ENCODE data around the gene BDKRB2. TPM values are rescaled to one million over a fixed set of nuclear protein-coding genes. Genes with fewer than 3 reads are reported as not detected.

Gene BDKRB2
- total and polyA plus RNA-seq, 2 of the 4 experiments (the other 2 are of a cell fraction) = 60.9 to 73.1 TPM

DNA sequence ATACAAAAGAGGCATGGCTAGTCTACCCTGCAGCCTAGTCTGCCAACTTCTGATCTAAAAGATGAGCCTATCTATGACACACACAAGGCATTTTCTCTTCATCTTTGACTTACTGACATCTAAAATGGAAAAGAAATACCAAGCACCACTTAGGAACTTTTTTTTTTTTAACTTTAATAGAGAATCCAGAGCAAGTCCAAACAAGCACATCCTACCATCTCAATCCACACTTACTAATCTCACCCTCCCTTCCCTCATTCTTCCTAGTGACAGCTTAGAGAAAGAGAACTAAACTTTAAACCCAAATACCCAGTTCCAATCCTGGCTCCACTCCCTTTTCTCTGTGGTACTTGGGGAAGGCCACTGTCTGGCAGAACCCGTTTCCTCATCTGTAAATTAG, 83.2 kb downstream of the BDKRB2 start:
- no peak overlapping the region for H3K14ac ChIP-seq (replicated peaks; ENCODE audit: low read depth, low read length)
- intact Hi-C loops (cut with micrococcal nuclease) (loop anchor here (10.0 kb wide), 1 partner anchor 217 kb away; the partner anchor contains the start of gene PAPOLA), dilution Hi-C loops (cut with HindIII; ENCODE audit: low sequenced_read_pairs, unreplicated experiment) (no loop called here), in situ Hi-C loops (cut with MboI; ENCODE audit: low sequenced_read_pairs) (no loop called here)
- no peak for DNase-seq
- no peak overlapping the region for H3K9ac ChIP-seq (ENCODE audit: low read depth, low read length)
- BruUV-seq (replicated peaks) = no TSS peak
- H3K4me2 ChIP-seq (ENCODE audit: low read depth, low read length) = no peak overlapping the region
- no peak for ATAC-seq (ENCODE audit: low read depth)
- no peak overlapping the region for H4K8ac ChIP-seq (ENCODE audit: low read depth in 2 of 2, low read length in 2 of 2)
- no peak overlapping the region for H2BK20ac ChIP-seq (ENCODE audit: low read depth, low read length)
- WGBS, 2 experiments (ENCODE audit: extremely low coverage in 2 of 2, insufficient read length in 1 of 2) = no CpG with 5 or more reads among the region's 1 CpG
- no peak overlapping the region for H3K18ac ChIP-seq (ENCODE audit: low read depth, low read length)
- H3K56ac ChIP-seq (ENCODE audit: extremely low read depth, insufficient read depth, low read length) = no peak overlapping the region
- H3K4me3 ChIP-seq (ENCODE audit: insufficient read depth, low read depth, low read length) = no peak overlapping the region
- H3K23ac ChIP-seq (ENCODE audit: low read depth, low read length) = no peak overlapping the region
- ChIA-PET CTCF (no interaction called here), POLR2A (ENCODE audit: unreplicated experiment) (no interaction called here)
- no peaks in the 10 kb centered on the region for H4K20me1 ChIP-seq (ENCODE audit: insufficient read depth, low read length)
- no peak overlapping the region for H4K91ac ChIP-seq (ENCODE audit: insufficient read depth, low read depth, low read length)
- no peak overlapping the region for H2BK15ac ChIP-seq (ENCODE audit: low read depth, low read length)
- no peak overlapping the region for H2BK120ac ChIP-seq (ENCODE audit: low read depth, low read length)
- no peak overlapping the region for H2BK5ac ChIP-seq (ENCODE audit: low read depth, low read length, poor library complexity, severe bottlenecking)
- H3K9me3 ChIP-seq (ENCODE audit: control insufficient read depth, insufficient read depth, low read length) = no peaks in the 10 kb centered on the region
- H3K36me3 ChIP-seq (ENCODE audit: control insufficient read depth, insufficient read depth, low read length) = peaks cover 16% of the 10 kb centered on the region
- no peak overlapping the region for H2AK5ac ChIP-seq (ENCODE audit: low read depth, low read length)
- H3K4me1 ChIP-seq (ENCODE audit: control insufficient read depth, insufficient read depth, low read length) = peaks cover 3% of the 10 kb centered on the region
- H3K27ac ChIP-seq (ENCODE audit: insufficient read depth, low read length) = no peak overlapping the region
- no peaks in the 10 kb centered on the region for H3K27me3 ChIP-seq (ENCODE audit: control insufficient read depth, insufficient read depth, low read length)
- peaks cover 0 to 3% of the 10 kb centered on the region in 2 experiments; a peak in 1 of 4 replicates for H3K79me1 ChIP-seq (ENCODE audit: low read depth in 1 of 2, low read length in 2 of 2)
- no peak overlapping the region for H3K4ac ChIP-seq (ENCODE audit: low read depth, low read length)
- no peak overlapping the region for H2AK9ac ChIP-seq (replicated peaks; ENCODE audit: low read depth, low read length, poor library complexity)
- H4K5ac ChIP-seq (ENCODE audit: low read depth, low read length) = no peak overlapping the region
- no peak overlapping the region for H2AFZ ChIP-seq (replicated peaks; ENCODE audit: low read length, poor library complexity)
- H3K9me1 ChIP-seq (ENCODE audit: insufficient read depth, low read length) = 0 out of 2 replicates have a peak, but pooled peaks cover 2% of the 10 kb centered on the region
- TF ChIP-seq NFE2L2 (IDR thresholded peaks at IDR 0.05; ENCODE audit: low read depth, low read length) (no peak), BHLHE40 (IDR thresholded peaks at IDR 0.05; ENCODE audit: low read depth, low read length) (no peak), CEBPB (IDR thresholded peaks at IDR 0.05; ENCODE audit: low read depth, low read length) (no peak), SMC3 (IDR thresholded peaks at IDR 0.05; ENCODE audit: low read depth, low read length) (no peak)
- TF ChIP-seq, protein P1, sequence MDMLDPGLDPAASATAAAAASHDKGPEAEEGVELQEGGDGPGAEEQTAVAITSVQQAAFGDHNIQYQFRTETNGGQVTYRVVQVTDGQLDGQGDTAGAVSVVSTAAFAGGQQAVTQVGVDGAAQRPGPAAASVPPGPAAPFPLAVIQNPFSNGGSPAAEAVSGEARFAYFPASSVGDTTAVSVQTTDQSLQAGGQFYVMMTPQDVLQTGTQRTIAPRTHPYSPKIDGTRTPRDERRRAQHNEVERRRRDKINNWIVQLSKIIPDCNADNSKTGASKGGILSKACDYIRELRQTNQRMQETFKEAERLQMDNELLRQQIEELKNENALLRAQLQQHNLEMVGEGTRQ (IDR thresholded peaks at IDR 0.05; ENCODE audit: low read depth, low read length) = no peak

Small RNA genes lying within 50 kb of the gene (microRNA-seq; reads per million reads assigned to microRNA genes)
- not detected for gene CKS1BP1 (ENCODE audit: insufficient read depth, insufficient read length)

Small RNA genes lying within 50 kb of the gene (small RNA-seq; reads per million reads assigned to genes)
- 0 reads per million in 5 experiments for gene CKS1BP1

Other genes with a start within 250 kb of the BDKRB2 start
- 6.3 and 6.9 TPM in 2 replicates for gene C14orf132, start 165.5 kb upstream of the BDKRB2 start, total RNA-seq (2012; rRNA removed)
- 10.8 and 13.5 TPM in 2 replicates for gene C14orf132, start 165.5 kb upstream of the BDKRB2 start, polyA plus RNA-seq (2012; rRNA removed)
- gene BDKRB1, start 51.4 kb downstream of the BDKRB2 start, total RNA-seq (2012; rRNA removed) = 51.4 and 56.5 TPM in 2 replicates
- gene BDKRB1, start 51.4 kb downstream of the BDKRB2 start, polyA plus RNA-seq (2012; rRNA removed) = 130 and 142 TPM in 2 replicates
- 20.6 and 22.0 TPM in 2 replicates for gene ATG2B, start 158.5 kb downstream of the BDKRB2 start, total RNA-seq (2012; rRNA removed)
- gene ATG2B, start 158.5 kb downstream of the BDKRB2 start, polyA plus RNA-seq (2012; rRNA removed) = 6.1 and 6.9 TPM in 2 replicates
- 22.0 and 34.7 TPM in 2 replicates for gene GSKIP, start 158.7 kb downstream of the BDKRB2 start, total RNA-seq (2012; rRNA removed)
- gene GSKIP, start 158.7 kb downstream of the BDKRB2 start, polyA plus RNA-seq (2012; rRNA removed) = 9.4 and 11.7 TPM in 2 replicates
- under 0.01 TPM in 1 of 2 replicates, not detected in the other for gene AK7, start 187.3 kb downstream of the BDKRB2 start, total RNA-seq (2012; rRNA removed)
- gene AK7, start 187.3 kb downstream of the BDKRB2 start, polyA plus RNA-seq (2012; rRNA removed) = 0.10 and 0.21 TPM in 2 replicates

Data from IMR-90 (cell line).